Esophagus mucosa (tissue), 1 donor: ENCODE measurements around the gene EPHB6. TPM values are rescaled to one million over a fixed set of nuclear protein-coding genes. Genes with fewer than 3 reads are reported as not detected.
A peak's percentile ranks its signal among the peaks of the same experiment; 100 is the strongest.

ENCODE experiments used
- ATAC-seq: fragments of 200-7000 bp; cut with Tn5 transposase; one replicate; pipeline ENCODE4 v1.9.1; 2020
- total RNA-seq: library from RNA; stranded (reverse); gene quantifications from one replicate; pipeline ENCODE4 v1.2.4, GENCODE V29; 2023
- donor health status: DM: yes; HTN: yes; CAD: no.

EPHB6 gene
- total RNA-seq, 1 donor from 2014 or later: 18.1 TPM

- ATAC-seq: peak; percentile 38
Observed at GRCh38 chr7:142864980-142865747, 10.3 kb downstream of the EPHB6 start.

GRCh38 chr7:142865766-142866165 is 10.9 kb downstream of the EPHB6 start:
- ATAC-seq: no peak

- peak; percentile 42 for ATAC-seq
Observed at GRCh38 chr7:142866361-142867096, 11.7 kb downstream of the EPHB6 start.

GRCh38 chr7:142867097-142867378 is 12.2 kb downstream of the EPHB6 start:
- no peak for ATAC-seq

GRCh38 chr7:142867398-142868187 is 12.7 kb downstream of the EPHB6 start:
- ATAC-seq: no peak

- no peak for ATAC-seq
Observed at GRCh38 chr7:142868188-142868985, 13.5 kb downstream of the EPHB6 start.

GRCh38 chr7:142868986-142869415 is 14.1 kb downstream of the EPHB6 start:
- ATAC-seq: no peak

GRCh38 chr7:142869434-142869833 is 14.6 kb downstream of the EPHB6 start:
- ATAC-seq: no peak

- ATAC-seq: no peak
Observed at GRCh38 chr7:142870147-142870559, 15.3 kb downstream of the EPHB6 start.

- no peak for ATAC-seq
Observed at GRCh38 chr7:142870566-142871259, 15.8 kb downstream of the EPHB6 start.

- ATAC-seq: no peak
Observed at GRCh38 chr7:142871260-142872105, 16.6 kb downstream of the EPHB6 start.

GRCh38 chr7:142872106-142872675 is 17.3 kb downstream of the EPHB6 start:
- ATAC-seq: no peak

GRCh38 chr7:142873281-142873784 is 18.5 kb downstream of the EPHB6 start:
- peak; percentile 30 for ATAC-seq

- no peak for ATAC-seq
Observed at GRCh38 chr7:142873871-142874270, 19.0 kb downstream of the EPHB6 start.

- ATAC-seq: no peak
Observed at GRCh38 chr7:142874409-142874808, 19.5 kb downstream of the EPHB6 start.

GRCh38 chr7:142874837-142875236 is 20.0 kb downstream of the EPHB6 start:
- no peak for ATAC-seq

GRCh38 chr7:142875456-142875855 is 20.6 kb downstream of the EPHB6 start:
- no peak for ATAC-seq

GRCh38 chr7:142876236-142876960 is 21.5 kb downstream of the EPHB6 start:
- no peak for ATAC-seq
